Liver (tissue), 2 donors: ENCODE data around the gene LCP2.

ENCODE experiments used
- CTCF ChIP-seq: fragments of 150-350 bp; IDR thresholded peaks from 2 replicates; pipeline ENCODE4 v1.5.1; 2017; ENCODE audit warnings: improper control_type of control experiment, low read depth, low read length; ENCODE audit not compliant: missing input control
- FOXA1 ChIP-seq: IDR thresholded peaks from 2 replicates; pipeline ENCODE4 v1.6.1; 2016; ENCODE audit warnings: antibody characterized with exemption
- donor health status: healthy.

- no peak for TF ChIP-seq CTCF
- TF ChIP-seq FOXA1: no peak
Observed at GRCh38 chr5:170273968-170274710, 23.4 kb downstream of the LCP2 start.
